IPS-20b (cell line): Measurements from ENCODE around the gene ITPKB.

Experiments used
- H3K27ac ChIP-seq: one replicate; pipeline ENCODE4 v1.5.1; 2013; ENCODE audit warnings: low read length
- H3K27me3 ChIP-seq: 2 replicates; pipeline ENCODE4 v1.6.1; 2013; ENCODE audit warnings: mild to moderate bottlenecking, low read length, inconsistent platforms; ENCODE audit not compliant: insufficient read depth
- H3K36me3 ChIP-seq: 2 replicates; pipeline ENCODE4 v1.6.1; 2013; ENCODE audit warnings: low read depth, mild to moderate bottlenecking, inconsistent platforms, low read length, moderate library complexity; ENCODE audit not compliant: insufficient read depth
- H3K4me1 ChIP-seq: 2 replicates; pipeline ENCODE4 v1.6.1; 2013; ENCODE audit warnings: mild to moderate bottlenecking, control low read depth, inconsistent platforms, low read length, moderate library complexity; ENCODE audit not compliant: insufficient read depth
- H3K4me3 ChIP-seq: 2 replicates; pipeline ENCODE4 v1.5.1; 2013; ENCODE audit warnings: mild to moderate bottlenecking, low read length, inconsistent platforms
- H3K9ac ChIP-seq: 2 replicates; pipeline ENCODE4 v1.6.1; 2013; ENCODE audit warnings: low read depth, mild to moderate bottlenecking, inconsistent platforms, low read length, moderate library complexity
- H3K9me3 ChIP-seq: 2 replicates; pipeline ENCODE4 v1.6.1; 2013; ENCODE audit warnings: mild to moderate bottlenecking, low read depth, low read length, inconsistent platforms; ENCODE audit not compliant: insufficient read depth

Gene ITPKB

GRCh38 chr1:226697929-226698544, 41.0 kb downstream of the ITPKB start:
- no peaks in the 10 kb centered on the region for H3K9me3 ChIP-seq
- no peak overlapping the region for H3K4me3 ChIP-seq
- H3K27ac ChIP-seq: no peak overlapping the region
- H3K9ac ChIP-seq: no peak overlapping the region
- H3K27me3 ChIP-seq: no peaks in the 10 kb centered on the region
- H3K36me3 ChIP-seq: no peaks in the 10 kb centered on the region
- H3K4me1 ChIP-seq: peaks cover 8% of the 10 kb centered on the region; the same call in 1 of the 2 replicates

- Histone ChIP-seq H3K36me3 (no peaks in the 10 kb centered on the region), H3K9ac (no peak overlapping the region), H3K9me3 (no peaks in the 10 kb centered on the region), H3K27me3 (no peaks in the 10 kb centered on the region), H3K27ac (no peak overlapping the region), H3K4me3 (no peak overlapping the region), H3K4me1 (peaks cover under 1% of the 10 kb centered on the region; the same call in 1 of the 2 replicates)
Measured at GRCh38 chr1:226697151-226697928, 41.7 kb downstream of the ITPKB start.

- Histone ChIP-seq H3K9ac (no peak overlapping the region), H3K36me3 (no peaks in the 10 kb centered on the region), H3K27ac (no peak overlapping the region), H3K4me1 (0 out of 2 replicates have a peak, but pooled peaks cover 1% of the 10 kb centered on the region), H3K4me3 (no peak overlapping the region), H3K27me3 (no peaks in the 10 kb centered on the region), H3K9me3 (no peaks in the 10 kb centered on the region)
Measured at GRCh38 chr1:226696547-226696946, 42.5 kb downstream of the ITPKB start.

GRCh38 chr1:226695335-226695900, 43.7 kb downstream of the ITPKB start:
- no peak overlapping the region for H3K27ac ChIP-seq
- no peak overlapping the region for H3K9ac ChIP-seq
- no peaks in the 10 kb centered on the region for H3K9me3 ChIP-seq
- H3K36me3 ChIP-seq: no peaks in the 10 kb centered on the region
- H3K4me1 ChIP-seq: 0 out of 2 replicates have a peak, but pooled peaks cover 3% of the 10 kb centered on the region
- no peak overlapping the region for H3K4me3 ChIP-seq
- H3K27me3 ChIP-seq: no peaks in the 10 kb centered on the region

- Histone ChIP-seq H3K27me3 (no peaks in the 10 kb centered on the region), H3K4me3 (no peak overlapping the region), H3K9me3 (no peaks in the 10 kb centered on the region), H3K9ac (no peak overlapping the region), H3K4me1 (peaks cover 3% of the 10 kb centered on the region; the same call in 1 of the 2 replicates), H3K36me3 (no peaks in the 10 kb centered on the region), H3K27ac (no peak overlapping the region)
Measured at GRCh38 chr1:226692823-226693222, 46.3 kb downstream of the ITPKB start.

GRCh38 chr1:226692051-226692792, 46.9 kb downstream of the ITPKB start:
- no peaks in the 10 kb centered on the region for H3K9me3 ChIP-seq
- H3K27me3 ChIP-seq: no peaks in the 10 kb centered on the region
- no peak overlapping the region for H3K4me3 ChIP-seq
- no peaks in the 10 kb centered on the region for H3K36me3 ChIP-seq
- H3K9ac ChIP-seq: no peak overlapping the region
- H3K27ac ChIP-seq: no peak overlapping the region
- peaks cover 3% of the 10 kb centered on the region; the same call in 1 of the 2 replicates for H3K4me1 ChIP-seq

- Histone ChIP-seq H3K4me1 (peaks cover 3% of the 10 kb centered on the region; the same call in 1 of the 2 replicates), H3K9me3 (no peaks in the 10 kb centered on the region), H3K9ac (no peak overlapping the region), H3K4me3 (no peak overlapping the region), H3K27ac (no peak overlapping the region), H3K36me3 (no peaks in the 10 kb centered on the region), H3K27me3 (no peaks in the 10 kb centered on the region)
Measured at GRCh38 chr1:226691247-226691646, 47.8 kb downstream of the ITPKB start.

- no peaks in the 10 kb centered on the region for H3K9me3 ChIP-seq
- H3K27ac ChIP-seq: no peak overlapping the region
- no peaks in the 10 kb centered on the region for H3K27me3 ChIP-seq
- peaks cover 3% of the 10 kb centered on the region; the same call in 1 of the 2 replicates for H3K4me1 ChIP-seq
- no peak overlapping the region for H3K4me3 ChIP-seq
- no peak overlapping the region for H3K9ac ChIP-seq
- H3K36me3 ChIP-seq: no peaks in the 10 kb centered on the region
Measured at GRCh38 chr1:226690460-226690982, 48.6 kb downstream of the ITPKB start.

GRCh38 chr1:226688808-226689207, 50.3 kb downstream of the ITPKB start:
- Histone ChIP-seq H3K27me3 (peaks cover 7% of the 10 kb centered on the region; the same call in 1 of the 2 replicates), H3K9me3 (no peaks in the 10 kb centered on the region), H3K9ac (no peak overlapping the region), H3K4me1 (peaks cover 3% of the 10 kb centered on the region; the same call in 1 of the 2 replicates), H3K4me3 (no peak overlapping the region), H3K36me3 (no peaks in the 10 kb centered on the region), H3K27ac (no peak overlapping the region)

GRCh38 chr1:226688056-226688748, 50.9 kb downstream of the ITPKB start:
- Histone ChIP-seq H3K36me3 (no peaks in the 10 kb centered on the region), H3K4me1 (peaks cover 3% of the 10 kb centered on the region; the same call in 1 of the 2 replicates), H3K4me3 (no peak overlapping the region), H3K9ac (no peak overlapping the region), H3K27ac (no peak overlapping the region), H3K27me3 (peaks cover 13% of the 10 kb centered on the region; the same call in 1 of the 2 replicates), H3K9me3 (no peaks in the 10 kb centered on the region)

- H3K27me3 ChIP-seq: peaks cover 21% of the 10 kb centered on the region; the same call in 1 of the 2 replicates
- H3K27ac ChIP-seq: no peak overlapping the region
- no peak overlapping the region for H3K4me3 ChIP-seq
- H3K36me3 ChIP-seq: no peaks in the 10 kb centered on the region
- no peak overlapping the region for H3K9ac ChIP-seq
- peaks cover 3% of the 10 kb centered on the region; the same call in 1 of the 2 replicates for H3K4me1 ChIP-seq
- no peaks in the 10 kb centered on the region for H3K9me3 ChIP-seq
Measured at GRCh38 chr1:226687426-226687825, 51.7 kb downstream of the ITPKB start.
